HCEC 1CT (cell line): ENCODE results near the gene CAPZB.

ENCODE experiments used
- DNase-seq: peaks from one replicate; pipeline ENCODE4 v3.0.0-alpha.2; 2017

Gene CAPZB

GRCh38 chr1:19342894-19343616 lies 142.3 kb downstream of the CAPZB start:
- DNase-seq: no peak

GRCh38 chr1:19342062-19342750 lies 143.1 kb downstream of the CAPZB start:
- DNase-seq: no peak

- DNase-seq: peak; percentile 56
These were observed 143.9 kb downstream of the CAPZB start for GRCh38 chr1:19341201-19342061.

- no peak for DNase-seq
These were observed 144.9 kb downstream of the CAPZB start for GRCh38 chr1:19340387-19340937.

GRCh38 chr1:19339214-19339861 lies 146.0 kb downstream of the CAPZB start:
- no peak for DNase-seq

- DNase-seq: no peak
These were observed 147.0 kb downstream of the CAPZB start for GRCh38 chr1:19338323-19338762.

- DNase-seq: no peak
These were observed 148.1 kb downstream of the CAPZB start for GRCh38 chr1:19337289-19337688.

GRCh38 chr1:19336543-19336942 lies 148.8 kb downstream of the CAPZB start:
- peak; percentile 4 for DNase-seq

GRCh38 chr1:19333587-19334354 lies 151.6 kb downstream of the CAPZB start:
- DNase-seq: peak; percentile 6

GRCh38 chr1:19332832-19333231 lies 152.5 kb downstream of the CAPZB start:
- no peak for DNase-seq

GRCh38 chr1:19331262-19331878 lies 154.0 kb downstream of the CAPZB start:
- DNase-seq: no peak

- DNase-seq: no peak
These were observed 154.7 kb downstream of the CAPZB start for GRCh38 chr1:19330449-19331135.

- no peak for DNase-seq
These were observed 155.7 kb downstream of the CAPZB start for GRCh38 chr1:19329611-19330010.

- no peak for DNase-seq
These were observed 156.2 kb downstream of the CAPZB start for GRCh38 chr1:19329188-19329587.

- DNase-seq: no peak
These were observed 156.9 kb downstream of the CAPZB start for GRCh38 chr1:19328486-19328885.

GRCh38 chr1:19327736-19328135 lies 157.6 kb downstream of the CAPZB start:
- DNase-seq: no peak

- no peak for DNase-seq
These were observed 158.0 kb downstream of the CAPZB start for GRCh38 chr1:19327301-19327700.

- DNase-seq: no peak
These were observed 158.6 kb downstream of the CAPZB start for GRCh38 chr1:19326748-19327065.

- no peak for DNase-seq
These were observed 159.2 kb downstream of the CAPZB start for GRCh38 chr1:19325958-19326747.

- no peak for DNase-seq
These were observed 159.9 kb downstream of the CAPZB start for GRCh38 chr1:19325368-19325957.
